CD14-positive monocyte (primary cell): ENCODE data around the gene PAX7. TPM values are rescaled to one million over a fixed set of nuclear protein-coding genes. Genes with fewer than 3 reads are reported as not detected.
A peak's percentile ranks its signal among the peaks of the same experiment; 100 is the strongest.

Experiments
- DNase-seq, 3 donors: peaks; one replicate each; pipeline ENCODE4 v3.0.0-alpha.2; 2011 to 2022
- H2AFZ ChIP-seq: 2 replicates; pipeline ENCODE4 v1.6.0; 2012; ENCODE audit warnings: mild to moderate bottlenecking, low read depth, low read length, inconsistent platforms; ENCODE audit not compliant: insufficient read depth, poor library complexity, severe bottlenecking
- H3K27ac ChIP-seq, 2 donors: 1 replicate in 1 of 2; 2 replicates in 1 of 2; pipeline ENCODE4 v1.5.1; 2012 to 2013; ENCODE audit warnings: low read length in 2 of 2, control low read depth in 1 of 2, inconsistent platforms in 1 of 2, low read depth in 1 of 2, mild to moderate bottlenecking in 1 of 2
- H3K27me3 ChIP-seq, 2 donors: one replicate each; pipeline versions ENCODE4 v1.6.0 to v1.6.1; 2011 to 2013; ENCODE audit warnings: low read length in 2 of 2; ENCODE audit not compliant: control insufficient read depth in 2 of 2, insufficient read depth in 2 of 2
- H3K36me3 ChIP-seq, 2 donors: replicated peaks in 1 of 2; 1 replicate in 1 of 2; 2 replicates in 1 of 2; pipeline versions ENCODE4 v1.5.1 to v1.6.1; 2012 to 2013; ENCODE audit warnings: low read length in 2 of 2, control low read depth in 1 of 2, inconsistent platforms in 1 of 2, mild to moderate bottlenecking in 1 of 2; ENCODE audit not compliant: insufficient read depth in 2 of 2, control insufficient read depth in 1 of 2
- H3K4me1 ChIP-seq, 2 donors: 1 replicate in 1 of 2; 2 replicates in 1 of 2; pipeline versions ENCODE4 v1.5.1 to v1.6.1; 2012 to 2013; ENCODE audit warnings: low read length in 2 of 2, control low read depth in 1 of 2, inconsistent platforms in 1 of 2, mild to moderate bottlenecking in 1 of 2, moderate library complexity in 1 of 2; ENCODE audit not compliant: insufficient read depth in 2 of 2, control insufficient read depth in 1 of 2
- H3K4me2 ChIP-seq: replicated peaks from 2 replicates; pipeline ENCODE3; 2012; ENCODE audit warnings: low read length, moderate library complexity, mild to moderate bottlenecking; ENCODE audit not compliant: poor library complexity, severe bottlenecking; ENCODE audit errors: extremely low read depth
- H3K4me3 ChIP-seq, 3 experiments: fragments of 200-600 bp in 1 of 3; sonication (generic) in 1 of 3; replicated peaks in 1 of 3; 1 replicate in 2 of 3; 2 replicates in 1 of 3; pipeline ENCODE4 v1.5.1; 2011 to 2013; ENCODE audit warnings: low read length in 3 of 3, mild to moderate bottlenecking in 3 of 3, control low read depth in 2 of 3, low read depth in 2 of 3, inconsistent platforms in 1 of 3, moderate library complexity in 1 of 3
- H3K79me2 ChIP-seq: 2 replicates; pipeline ENCODE4 v1.6.0; 2012; ENCODE audit warnings: mild to moderate bottlenecking, control low read depth, inconsistent platforms, low read length, moderate library complexity; ENCODE audit not compliant: insufficient read depth
- H3K9ac ChIP-seq: 2 replicates; pipeline ENCODE4 v1.6.0; 2017; ENCODE audit warnings: low read length, mild to moderate bottlenecking; ENCODE audit not compliant: insufficient read depth, poor library complexity, severe bottlenecking
- H3K9me3 ChIP-seq, 2 donors: replicated peaks in 1 of 2; 1 replicate in 1 of 2; 2 replicates in 1 of 2; pipeline versions ENCODE4 v1.5.1 to v1.6.1; 2012 to 2013; ENCODE audit warnings: low read length in 2 of 2, control low read depth in 1 of 2; ENCODE audit not compliant: control insufficient read depth in 1 of 2, insufficient read depth in 1 of 2
- H4K20me1 ChIP-seq: 2 replicates; pipeline ENCODE4 v1.6.0; 2012; ENCODE audit warnings: mild to moderate bottlenecking, low read length, control low read depth, moderate library complexity; ENCODE audit not compliant: insufficient read depth
- H3K27ac Mint-ChIP-seq, 7 donors: one replicate each; pipeline ENCODE4 v1.8.0; 2020; ENCODE audit warnings: mild to moderate bottlenecking in 7 of 7, mixed read lengths in 7 of 7, moderate library complexity in 6 of 7, inconsistent platforms in 2 of 7
- H3K27me3 Mint-ChIP-seq, 3 donors: one replicate each; pipeline ENCODE4 v1.8.0; 2021 to 2022; ENCODE audit warnings: low read depth in 3 of 3, mild to moderate bottlenecking in 3 of 3, mixed read lengths in 3 of 3, moderate library complexity in 3 of 3, inconsistent platforms in 1 of 3
- H3K36me3 Mint-ChIP-seq, 2 donors: one replicate each; pipeline ENCODE4 v1.8.0; 2020; ENCODE audit warnings: mixed read lengths in 2 of 2, inconsistent platforms in 1 of 2, mild to moderate bottlenecking in 1 of 2
- H3K4me1 Mint-ChIP-seq: one replicate; pipeline ENCODE4 v1.8.0; 2020; ENCODE audit warnings: mild to moderate bottlenecking, mixed read lengths
- H3K4me3 Mint-ChIP-seq, 2 donors: one replicate each; pipeline ENCODE4 v1.8.0; 2020; ENCODE audit warnings: mild to moderate bottlenecking in 2 of 2, mixed read lengths in 2 of 2, moderate library complexity in 1 of 2
- H3K9me3 Mint-ChIP-seq, 7 donors: one replicate each; pipeline ENCODE4 v1.8.0; 2020 to 2022; ENCODE audit warnings: mixed read lengths in 7 of 7, mild to moderate bottlenecking in 6 of 7, moderate library complexity in 6 of 7, inconsistent platforms in 2 of 7
- CTCF ChIP-seq: fragments of 200-600 bp; IDR thresholded peaks from one replicate; pipeline ENCODE4 v1.8.0; 2022; ENCODE audit warnings: antibody characterized with exemption, mild to moderate bottlenecking
- WGBS: methylation state at CpG from one replicate; pipeline ENCODE4 v1.1.5; 2013; ENCODE audit warnings: missing lambda C conversion rate; ENCODE audit not compliant: insufficient coverage; 5-methylcytosine and 5-hydroxymethylcytosine counted together
- intact Hi-C, 2 donors: fragments of 100-400 bp; cut with micrococcal nuclease; formaldehyde crosslinking; loops; one replicate each; pipeline versions ENCODE4 v1.15.0 to v1.15.1; 2023
- polyA plus RNA-seq, 3 donors: library from polyadenylated mRNA; depleted of rRNA in 1 of 3; unstranded in 2 of 3; stranded (reverse) in 1 of 3; fragments of 300-500 nt in 2 of 3; fragments of >200 nt in 1 of 3; fragmentation: Illumina TruSeq in 2 of 3; gene quantifications; 1 replicate in 2 of 3; 2 replicates in 1 of 3; pipeline ENCODE4 v1.2.3, GENCODE V29; 2012 to 2021

PAX7 gene
- polyA plus RNA-seq, 3 donors, result not detected

- H3K4me3 ChIP-seq, result no peak overlapping the region
- H3K27ac ChIP-seq, result no peak overlapping the region
- no peak for TF ChIP-seq CTCF
- Mint-ChIP-seq H3K27ac (no peak overlapping the region), H3K9me3 (peaks cover 0 to 9% (median 4%) of the 10 kb centered on the region in 7 donors), H3K36me3 (no peaks in the 10 kb centered on the region), H3K4me3 (peak overlapping the region in 1 of 2 donors; percentile 46), H3K4me1 (peaks cover 4% of the 10 kb centered on the region), H3K27me3 (peaks cover 41 to 55% (median 44%) of the 10 kb centered on the region in 3 donors)
- H4K20me1 ChIP-seq, result no peaks in the 10 kb centered on the region
- DNase-seq, result no peak
- no peaks in the 10 kb centered on the region for H3K4me1 ChIP-seq
- no peaks in the 10 kb centered on the region for H3K79me2 ChIP-seq
- H2AFZ ChIP-seq, result no peak overlapping the region
- no peaks in the 10 kb centered on the region for H3K9me3 ChIP-seq
- WGBS, result 73% methylated on average over 10 of the region's 12 CpGs
- no peak overlapping the region for H3K4me2 ChIP-seq
- H3K36me3 ChIP-seq, result no peaks in the 10 kb centered on the region
- intact Hi-C loops, result no loop called here
- H3K9ac ChIP-seq, result no peak overlapping the region
- peaks cover 16 to 42% of the 10 kb centered on the region in 2 donors for H3K27me3 ChIP-seq
Observed at GRCh38 chr1:18714404-18715175, 83.9 kb downstream of the PAX7 start.

GRCh38 chr1:18716112-18716784, 85.6 kb downstream of the PAX7 start:
- Mint-ChIP-seq H3K4me3 (peak overlapping the region in 1 of 2 donors; percentile 84), H3K36me3 (no peaks in the 10 kb centered on the region), H3K27ac (no peak overlapping the region), H3K4me1 (peaks cover 4% of the 10 kb centered on the region), H3K27me3 (peaks cover 40 to 69% (median 40%) of the 10 kb centered on the region in 3 donors), H3K9me3 (peaks cover 0 to 9% (median 4%) of the 10 kb centered on the region in 7 donors)
- no peak for TF ChIP-seq CTCF
- Histone ChIP-seq H3K4me2 (no peak overlapping the region), H3K79me2 (no peaks in the 10 kb centered on the region), H3K27me3 (peaks cover 16 to 47% of the 10 kb centered on the region in 2 donors), H3K27ac (no peak overlapping the region), H3K9ac (no peak overlapping the region), H2AFZ (no peak overlapping the region), H3K9me3 (no peaks in the 10 kb centered on the region), H3K4me1 (no peaks in the 10 kb centered on the region), H4K20me1 (no peaks in the 10 kb centered on the region), H3K36me3 (no peaks in the 10 kb centered on the region), H3K4me3 (no peak overlapping the region)
- intact Hi-C loops, result no loop called here
- 33% methylated on average over 13 of the region's 15 CpGs for WGBS
- no peak for DNase-seq
